Tibial nerve (tissue), 4 donors: ENCODE measurements around the gene IPO13. TPM values are rescaled to one million over a fixed set of nuclear protein-coding genes. Genes with fewer than 3 reads are reported as not detected.

Experiments used
- DNase-seq, 2 donors: peaks; one replicate each; pipeline ENCODE4 v3.0.0-alpha.2; 2019; ENCODE audit warnings: low spot score in 2 of 2
- H3K27ac ChIP-seq, 4 donors: fragments of 200-600 bp; sonication (generic) in 3 of 4; one replicate each; pipeline ENCODE4 v1.5.1; 2017 to 2019; ENCODE audit warnings: mild to moderate bottlenecking in 1 of 4
- H3K27me3 ChIP-seq, 2 donors: fragments of 200-600 bp; sonication (generic) in 1 of 2; one replicate each; pipeline versions ENCODE4 v1.5.1 to v1.6.0; 2017 to 2019
- H3K36me3 ChIP-seq, 3 donors: fragments of 200-600 bp; sonication (generic); one replicate each; pipeline ENCODE4 v1.5.1; 2018 to 2019
- H3K4me1 ChIP-seq, 4 donors: fragments of 200-600 bp; sonication (generic) in 3 of 4; one replicate each; pipeline ENCODE4 v1.5.1; 2017 to 2019
- H3K4me3 ChIP-seq, 4 donors: fragments of 200-600 bp; sonication (generic) in 3 of 4; one replicate each; pipeline ENCODE4 v1.5.1; 2017 to 2019; ENCODE audit warnings: mild to moderate bottlenecking in 1 of 4, moderate library complexity in 1 of 4
- H3K9me3 ChIP-seq, 4 donors: fragments of 200-600 bp; sonication (generic) in 3 of 4; one replicate each; pipeline ENCODE4 v1.5.1; 2017 to 2019
- EP300 ChIP-seq, 2 donors: sonication (generic); formaldehyde crosslinking; IDR thresholded peaks; one replicate each; pipeline ENCODE4 v1.6.1; 2017; ENCODE audit warnings: antibody characterized with exemption in 2 of 2, mild to moderate bottlenecking in 1 of 2
- POLR2A ChIP-seq, 2 donors: fragments of 450-650 bp; IDR thresholded peaks; one replicate each; pipeline ENCODE4 v1.6.1; 2017; ENCODE audit warnings: antibody characterized with exemption in 2 of 2, mild to moderate bottlenecking in 2 of 2, moderate library complexity in 2 of 2
- WGBS, 2 donors: methylation state at CpG; one replicate each; pipeline ENCODE4 v1.1.5; 2018; 5-methylcytosine and 5-hydroxymethylcytosine counted together
- total RNA-seq, 4 donors: library from RNA; depleted of rRNA; stranded (reverse); fragments of >200 nt; gene quantifications; one replicate each; pipeline ENCODE4 v1.1.0, GENCODE V29; 2016
- TF ChIP-seq, protein P1 (sequence below), 5 experiments: fragments of 200-600 bp in 3 of 5; fragments of 450-650 bp in 2 of 5; sonication (generic) in 3 of 5; IDR thresholded peaks; one replicate each; pipeline ENCODE4 v1.5.1; 2016 to 2019; ENCODE audit warnings: antibody characterized with exemption in 5 of 5, mild to moderate bottlenecking in 3 of 5, moderate library complexity in 2 of 5

Gene IPO13
- total RNA-seq, 4 donors from 2014 or later: 27.8 to 41.1 (median 31.2) TPM

DNA sequence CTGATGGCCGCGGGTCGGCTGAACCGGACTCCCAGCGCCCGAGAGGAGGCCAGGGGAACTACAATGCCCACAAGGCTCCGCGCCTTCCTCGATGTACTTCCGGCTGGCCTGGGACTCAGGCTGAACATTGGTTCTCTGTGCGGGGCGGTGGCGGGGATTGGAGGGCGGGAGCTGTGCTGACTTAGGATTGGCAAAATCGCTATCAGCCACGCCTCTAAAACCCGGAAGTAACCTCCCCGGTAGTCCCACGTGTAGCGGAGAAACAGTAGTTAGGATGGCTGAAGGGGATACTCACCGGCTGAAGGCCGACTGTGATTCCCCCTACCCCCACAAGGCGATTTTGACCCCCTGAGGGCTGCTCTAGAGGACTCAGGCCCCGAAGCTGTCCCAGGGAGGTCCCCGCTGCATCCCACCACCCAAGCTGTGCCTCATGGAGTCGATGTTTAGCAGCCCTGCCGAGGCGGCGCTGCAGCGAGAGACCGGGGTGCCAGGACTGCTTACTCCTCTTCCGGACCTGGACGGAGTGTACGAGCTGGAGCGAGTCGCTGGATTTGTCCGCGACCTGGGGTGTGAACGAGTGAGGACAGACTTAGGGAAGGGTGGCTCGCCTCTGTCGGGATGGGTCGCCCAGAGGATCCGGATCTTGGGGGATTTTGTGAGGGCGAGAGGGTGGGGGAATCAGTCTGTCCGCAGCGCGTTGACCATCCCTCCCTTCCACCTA is 23.2 kb downstream of the IPO13 start, which contains the start of gene DPH2:
TSS of gene DPH2 (plus strand) at position 265 of the 721 bp plus-strand sequence. CDS start at position 431, 166 bp downstream.
- peak within 1 kb of the TSS in 2 of 4 donors; percentile 35 to 52 for H3K27ac ChIP-seq
- H3K27me3 ChIP-seq: no peaks in the 10 kb centered on the region
- peak within 1 kb of the TSS; percentile 71 to 88 (median 80) for H3K4me3 ChIP-seq
- 0 to 1% methylated on average over 42 to 44 of the region's 47 CpGs for WGBS, 2 donors
- DNase-seq: peak; percentile 93 to 95
- H3K4me1 ChIP-seq: peaks cover 3 to 30% (median 10%) of the 10 kb centered on the region in 4 donors
- H3K36me3 ChIP-seq: peaks cover 0 to 46% (median 0%) of the 10 kb centered on the region in 3 donors
- TF ChIP-seq EP300 (IDR thresholded peaks at IDR 0.05): peak in 1 of 2 donors; percentile 74
- TF ChIP-seq POLR2A (IDR thresholded peaks at IDR 0.05): peak in 1 of 2 donors; percentile 23
- TF ChIP-seq, protein P1, sequence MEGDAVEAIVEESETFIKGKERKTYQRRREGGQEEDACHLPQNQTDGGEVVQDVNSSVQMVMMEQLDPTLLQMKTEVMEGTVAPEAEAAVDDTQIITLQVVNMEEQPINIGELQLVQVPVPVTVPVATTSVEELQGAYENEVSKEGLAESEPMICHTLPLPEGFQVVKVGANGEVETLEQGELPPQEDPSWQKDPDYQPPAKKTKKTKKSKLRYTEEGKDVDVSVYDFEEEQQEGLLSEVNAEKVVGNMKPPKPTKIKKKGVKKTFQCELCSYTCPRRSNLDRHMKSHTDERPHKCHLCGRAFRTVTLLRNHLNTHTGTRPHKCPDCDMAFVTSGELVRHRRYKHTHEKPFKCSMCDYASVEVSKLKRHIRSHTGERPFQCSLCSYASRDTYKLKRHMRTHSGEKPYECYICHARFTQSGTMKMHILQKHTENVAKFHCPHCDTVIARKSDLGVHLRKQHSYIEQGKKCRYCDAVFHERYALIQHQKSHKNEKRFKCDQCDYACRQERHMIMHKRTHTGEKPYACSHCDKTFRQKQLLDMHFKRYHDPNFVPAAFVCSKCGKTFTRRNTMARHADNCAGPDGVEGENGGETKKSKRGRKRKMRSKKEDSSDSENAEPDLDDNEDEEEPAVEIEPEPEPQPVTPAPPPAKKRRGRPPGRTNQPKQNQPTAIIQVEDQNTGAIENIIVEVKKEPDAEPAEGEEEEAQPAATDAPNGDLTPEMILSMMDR (IDR thresholded peaks at IDR 0.05): peak in 3 of 5 experiments; percentile 13 to 53 (median 21)
- no peaks in the 10 kb centered on the region for H3K9me3 ChIP-seq

DNA sequence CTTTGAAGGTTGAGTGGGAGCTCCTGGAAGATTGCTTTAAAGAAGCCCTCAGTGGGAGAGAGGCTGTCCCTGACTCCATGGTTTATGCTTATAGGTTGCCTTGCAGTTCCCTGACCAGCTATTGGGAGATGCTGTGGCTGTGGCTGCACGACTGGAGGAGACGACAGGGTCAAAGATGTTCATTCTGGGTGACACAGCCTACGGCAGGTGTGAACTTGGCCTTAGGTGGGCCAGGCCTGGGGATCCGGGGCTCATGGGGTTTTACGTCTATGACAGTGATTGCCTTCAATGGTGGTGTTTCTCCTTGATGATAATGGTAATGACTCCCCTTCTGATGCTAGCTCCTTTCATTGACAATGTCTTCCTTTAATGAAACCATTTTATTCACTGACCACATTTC is 23.8 kb downstream of the IPO13 start:
- TF ChIP-seq EP300 (IDR thresholded peaks at IDR 0.05): no peak
- Histone ChIP-seq H3K4me1 (peaks cover 3 to 32% (median 11%) of the 10 kb centered on the region in 4 donors), H3K36me3 (peaks cover 0 to 45% (median 0%) of the 10 kb centered on the region in 3 donors), H3K27ac (peak overlapping the region in 1 of 4 donors; percentile 52), H3K27me3 (no peaks in the 10 kb centered on the region), H3K4me3 (peak overlapping the region; percentile 71 to 88 (median 80)), H3K9me3 (no peaks in the 10 kb centered on the region)
- DNase-seq: no peak
- WGBS, 2 donors: 53 to 58% methylated on average over 5 of the region's 5 CpGs

DNA sequence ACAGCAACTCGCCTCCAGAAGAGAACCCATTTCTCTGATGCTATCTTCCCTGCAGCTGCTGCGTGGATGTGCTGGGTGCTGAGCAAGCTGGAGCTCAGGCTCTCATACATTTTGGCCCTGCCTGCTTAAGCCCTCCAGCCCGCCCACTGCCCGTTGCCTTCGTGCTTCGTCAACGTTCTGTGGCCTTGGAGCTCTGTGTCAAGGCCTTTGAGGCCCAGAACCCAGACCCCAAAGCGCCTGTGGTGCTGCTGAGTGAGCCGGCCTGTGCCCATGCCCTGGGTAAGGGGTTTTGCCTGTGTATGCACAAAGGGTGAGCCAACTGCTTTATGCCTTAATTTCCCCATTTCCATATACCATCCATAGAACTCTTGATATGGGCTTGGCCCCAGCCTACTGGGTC is 24.2 kb downstream of the IPO13 start:
- peaks cover 0 to 41% (median 0%) of the 10 kb centered on the region in 3 donors for H3K36me3 ChIP-seq
- no peak for TF ChIP-seq POLR2A (IDR thresholded peaks at IDR 0.05)
- TF ChIP-seq EP300 (IDR thresholded peaks at IDR 0.05): no peak
- no peaks in the 10 kb centered on the region for H3K9me3 ChIP-seq
- no peak overlapping the region for H3K27ac ChIP-seq
- DNase-seq: no peak
- peaks cover 3 to 36% (median 15%) of the 10 kb centered on the region in 4 donors for H3K4me1 ChIP-seq
- H3K27me3 ChIP-seq: no peaks in the 10 kb centered on the region
- WGBS, 2 donors: 90 to 91% methylated on average over 9 of the region's 9 CpGs
- peak overlapping the region in 2 of 4 donors; percentile 72 to 88 for H3K4me3 ChIP-seq

DNA sequence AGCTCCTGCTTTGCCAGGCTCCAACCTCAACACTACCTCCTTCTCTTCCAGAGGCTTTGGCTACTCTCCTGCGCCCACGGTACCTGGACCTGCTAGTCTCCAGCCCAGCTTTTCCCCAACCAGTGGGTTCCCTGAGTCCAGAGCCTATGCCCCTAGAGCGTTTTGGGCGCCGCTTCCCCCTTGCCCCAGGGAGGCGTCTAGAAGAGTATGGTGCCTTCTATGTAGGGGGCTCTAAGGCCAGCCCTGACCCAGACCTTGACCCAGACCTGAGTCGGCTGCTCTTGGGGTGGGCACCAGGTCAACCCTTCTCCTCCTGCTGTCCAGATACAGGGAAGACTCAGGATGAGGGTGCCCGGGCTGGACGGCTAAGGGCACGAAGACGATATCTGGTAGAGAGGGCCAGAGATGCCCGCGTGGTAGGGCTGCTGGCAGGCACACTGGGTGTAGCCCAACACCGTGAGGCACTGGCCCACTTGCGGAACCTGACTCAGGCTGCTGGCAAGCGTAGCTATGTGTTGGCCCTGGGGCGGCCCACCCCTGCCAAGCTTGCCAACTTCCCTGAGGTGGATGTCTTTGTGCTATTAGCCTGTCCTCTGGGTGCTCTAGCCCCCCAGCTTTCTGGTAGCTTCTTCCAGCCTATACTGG is 24.7 kb downstream of the IPO13 start:
- Histone ChIP-seq H3K4me3 (no peak overlapping the region), H3K4me1 (peaks cover 3 to 41% (median 20%) of the 10 kb centered on the region in 4 donors), H3K27me3 (no peaks in the 10 kb centered on the region), H3K36me3 (peaks cover 0 to 38% (median 0%) of the 10 kb centered on the region in 3 donors), H3K9me3 (no peaks in the 10 kb centered on the region), H3K27ac (no peak overlapping the region)
- TF ChIP-seq, protein P1 (IDR thresholded peaks at IDR 0.05): no peak
- TF ChIP-seq POLR2A (IDR thresholded peaks at IDR 0.05) (no peak), EP300 (IDR thresholded peaks at IDR 0.05) (no peak)
- no peak for DNase-seq
- WGBS, 2 donors: 93 to 96% methylated on average over 16 to 17 of the region's 17 CpGs

DNA sequence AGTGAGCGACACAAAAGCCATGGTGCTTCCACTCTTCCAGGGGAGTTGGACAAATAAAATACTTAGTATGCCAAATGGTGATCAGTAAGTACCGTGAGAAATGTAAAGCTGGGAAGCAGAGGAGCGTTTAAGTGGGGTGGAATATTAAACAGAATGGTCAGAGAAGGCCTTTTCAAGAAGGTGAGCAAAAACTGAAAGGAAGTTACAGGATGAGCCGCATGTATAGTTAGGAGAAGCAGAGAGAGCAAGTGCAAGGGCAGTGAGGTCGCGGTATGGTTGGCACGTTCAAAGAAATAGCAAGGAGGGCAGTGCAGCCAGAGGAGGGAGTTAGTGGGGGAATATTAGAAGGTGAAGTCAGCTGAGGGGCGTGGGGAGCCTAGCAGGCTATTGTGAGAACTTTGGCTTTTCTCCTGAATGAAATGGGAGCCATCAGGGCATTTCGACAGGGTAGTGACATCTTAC is 27.3 kb downstream of the IPO13 start:
- H3K4me1 ChIP-seq: peaks cover 3 to 65% (median 29%) of the 10 kb centered on the region in 4 donors
- H3K27ac ChIP-seq: peak overlapping the region; percentile 66 to 95 (median 94)
- DNase-seq: no peak
- TF ChIP-seq POLR2A (IDR thresholded peaks at IDR 0.05) (no peak), EP300 (IDR thresholded peaks at IDR 0.05) (no peak)
- TF ChIP-seq, protein P1 (IDR thresholded peaks at IDR 0.05): no peak
- H3K36me3 ChIP-seq: peaks cover 0 to 42% (median 0%) of the 10 kb centered on the region in 3 donors
- H3K27me3 ChIP-seq: no peaks in the 10 kb centered on the region
- H3K9me3 ChIP-seq: no peaks in the 10 kb centered on the region
- 43 to 46% methylated on average over 9 of the region's 9 CpGs for WGBS, 2 donors
- peak overlapping the region; percentile 72 to 91 (median 82) for H3K4me3 ChIP-seq
